Liver (tissue), 9 donors: ENCODE data around the gene TMEM270. TPM values are rescaled to one million over a fixed set of nuclear protein-coding genes. Genes with fewer than 3 reads are reported as not detected.

Experiments
- DNase-seq: peaks from one replicate; pipeline ENCODE4 v3.0.0-alpha.2; 2017; ENCODE audit warnings: low spot score
- H3K27ac ChIP-seq, 2 donors: one replicate each; pipeline ENCODE4 v1.7.0; 2013; ENCODE audit warnings: inconsistent platforms in 2 of 2, low read length in 2 of 2, control low read depth in 1 of 2, low read depth in 1 of 2, mild to moderate bottlenecking in 1 of 2
- H3K27me3 ChIP-seq, 4 donors: one replicate each; pipeline versions ENCODE4 v1.6.1 to v1.7.0; 2013; ENCODE audit warnings: low read length in 3 of 4, inconsistent platforms in 1 of 4, mild to moderate bottlenecking in 1 of 4, moderate library complexity in 1 of 4; ENCODE audit not compliant: control insufficient read depth in 4 of 4, insufficient read depth in 4 of 4
- H3K36me3 ChIP-seq, 4 donors: one replicate each; pipeline versions ENCODE4 v1.6.1 to v1.7.0; 2013; ENCODE audit warnings: low read length in 3 of 4, mild to moderate bottlenecking in 3 of 4, low read depth in 1 of 4, moderate library complexity in 1 of 4; ENCODE audit not compliant: control insufficient read depth in 4 of 4, insufficient read depth in 3 of 4
- H3K4me1 ChIP-seq, 4 donors: one replicate each; pipeline versions ENCODE4 v1.6.1 to v1.7.0; 2013; ENCODE audit warnings: low read length in 3 of 4, mild to moderate bottlenecking in 3 of 4, moderate library complexity in 1 of 4; ENCODE audit not compliant: control insufficient read depth in 4 of 4, insufficient read depth in 4 of 4
- H3K4me3 ChIP-seq, 3 donors: one replicate each; pipeline versions ENCODE4 v1.6.1 to v1.7.0; 2013; ENCODE audit warnings: low read length in 3 of 3, control low read depth in 1 of 3, low read depth in 1 of 3, mild to moderate bottlenecking in 1 of 3
- H3K9ac ChIP-seq, 2 donors: one replicate each; pipeline ENCODE4 v1.7.0; 2013; ENCODE audit warnings: low read length in 2 of 2, mild to moderate bottlenecking in 2 of 2, moderate library complexity in 2 of 2, control low read depth in 1 of 2, low read depth in 1 of 2
- H3K9me3 ChIP-seq, 4 donors: one replicate each; pipeline versions ENCODE4 v1.6.1 to v1.7.0; 2013; ENCODE audit warnings: low read length in 3 of 4; ENCODE audit not compliant: control insufficient read depth in 4 of 4
- ATF3 ChIP-seq: IDR thresholded peaks from 2 replicates; pipeline ENCODE4 v1.6.1; 2016; ENCODE audit warnings: antibody characterized with exemption
- CTCF ChIP-seq: fragments of 150-350 bp; IDR thresholded peaks from 2 replicates; pipeline ENCODE4 v1.5.1; 2017; ENCODE audit warnings: improper control_type of control experiment, low read depth, low read length; ENCODE audit not compliant: missing input control
- EGR1 ChIP-seq, 2 donors: IDR thresholded peaks; 2 replicates each; pipeline ENCODE4 v1.6.1; 2016 to 2018; ENCODE audit warnings: antibody characterized with exemption in 2 of 2, low read depth in 2 of 2
- FOXA1 ChIP-seq: IDR thresholded peaks from 2 replicates; pipeline ENCODE4 v1.6.1; 2016; ENCODE audit warnings: antibody characterized with exemption
- FOXA2 ChIP-seq: IDR thresholded peaks from 2 replicates; pipeline ENCODE4 v1.6.1; 2016; ENCODE audit warnings: antibody characterized with exemption
- GABPA ChIP-seq, 2 donors: IDR thresholded peaks in 1 of 2; conservative IDR thresholded peaks in 1 of 2; 2 replicates each; pipeline ENCODE4 v1.6.1; 2016; ENCODE audit warnings: antibody characterized with exemption in 2 of 2, mild to moderate bottlenecking in 1 of 2, moderate library complexity in 1 of 2
- HNF4A ChIP-seq, 2 donors: conservative IDR thresholded peaks; 2 replicates each; pipeline ENCODE4 v1.6.1; 2016; ENCODE audit warnings: antibody characterized with exemption in 2 of 2, mild to moderate bottlenecking in 2 of 2
- HNF4G ChIP-seq: IDR thresholded peaks from 2 replicates; pipeline ENCODE4 v1.6.1; 2016; ENCODE audit warnings: antibody characterized with exemption
- JUND ChIP-seq, 2 donors: IDR thresholded peaks; 2 replicates each; pipeline ENCODE4 v1.6.1; 2016; ENCODE audit warnings: antibody characterized with exemption in 2 of 2
- MAX ChIP-seq: IDR thresholded peaks from 2 replicates; pipeline ENCODE4 v1.6.1; 2016; ENCODE audit warnings: antibody characterized with exemption
- NR2F2 ChIP-seq: IDR thresholded peaks from 2 replicates; pipeline ENCODE4 v1.6.1; 2016; ENCODE audit warnings: antibody characterized with exemption
- RAD21 ChIP-seq, 2 donors: IDR thresholded peaks; 2 replicates each; pipeline ENCODE4 v1.6.1; 2016; ENCODE audit warnings: antibody characterized with exemption in 2 of 2, mild to moderate bottlenecking in 2 of 2
- REST ChIP-seq: IDR thresholded peaks from 2 replicates; pipeline ENCODE4 v1.6.1; 2016; ENCODE audit warnings: antibody characterized with exemption, mild to moderate bottlenecking
- RXRA ChIP-seq, 2 donors: IDR thresholded peaks; 2 replicates each; pipeline ENCODE4 v1.6.1; 2017 to 2018; ENCODE audit warnings: antibody characterized with exemption in 2 of 2, mild to moderate bottlenecking in 1 of 2
- SP1 ChIP-seq: IDR thresholded peaks from 2 replicates; pipeline ENCODE4 v1.6.1; 2018; ENCODE audit warnings: antibody characterized with exemption, mild to moderate bottlenecking
- TAF1 ChIP-seq: conservative IDR thresholded peaks from 2 replicates; pipeline ENCODE4 v1.6.1; 2016; ENCODE audit warnings: antibody characterized with exemption, mild to moderate bottlenecking
- YY1 ChIP-seq: IDR thresholded peaks from 2 replicates; pipeline ENCODE4 v1.6.1; 2016; ENCODE audit warnings: antibody characterized with exemption, mild to moderate bottlenecking
- ZBTB33 ChIP-seq: IDR thresholded peaks from 2 replicates; pipeline ENCODE4 v1.6.1; 2016; ENCODE audit warnings: antibody characterized with exemption
- WGBS: extraction: QIAGEN DNeasy Blood & Tissue Kit; methylation state at CpG from one replicate; pipeline ENCODE4 v1.1.7; 2013; 5-methylcytosine and 5-hydroxymethylcytosine counted together
- polyA plus RNA-seq, 2 donors: library from polyadenylated mRNA; stranded (reverse) in 1 of 2; unstranded in 1 of 2; fragments of 200-250 nt in 1 of 2; fragments of >200 nt in 1 of 2; fragmentation: Nextera tagmentation in 1 of 2; extraction: Ambion mirVana in 1 of 2; gene quantifications; one replicate each; pipeline versions ENCODE4 v1.2.1 to v1.2.3, GENCODE V29; 2013 to 2015
- total RNA-seq, 2 donors: library from RNA; depleted of rRNA; stranded (reverse); fragments of >200 nt; gene quantifications; one replicate each; pipeline ENCODE4 v1.2.3, GENCODE V29; 2014
- donor health status: healthy.
- donor health status: healthy.
- donor health status: healthy.
- donor health status: healthy.
- donor health status: healthy.

Gene TMEM270
- total and polyA plus RNA-seq, 4 donors: 0.09 TPM; not detected in 3

- no peak overlapping the region for H3K4me3 ChIP-seq
- no peak overlapping the region for H3K9ac ChIP-seq
- H3K27ac ChIP-seq: no peak overlapping the region
- no peaks in the 10 kb centered on the region for H3K36me3 ChIP-seq
- peak; percentile 32 for DNase-seq
- H3K9me3 ChIP-seq: no peaks in the 10 kb centered on the region
- no peak for TF ChIP-seq TAF1
- no peak for TF ChIP-seq REST
- no peak for TF ChIP-seq YY1
- no peak for TF ChIP-seq HNF4G
- TF ChIP-seq JUND (IDR thresholded peaks at IDR 0.05): no peak
- no peak for TF ChIP-seq MAX
- TF ChIP-seq ZBTB33: no peak
- TF ChIP-seq RXRA (IDR thresholded peaks at IDR 0.05): no peak
- TF ChIP-seq CTCF: no peak
- TF ChIP-seq NR2F2: no peak
- TF ChIP-seq FOXA2: no peak
- no peak for TF ChIP-seq RAD21 (IDR thresholded peaks at IDR 0.05)
- no peak for TF ChIP-seq EGR1 (IDR thresholded peaks at IDR 0.05; ENCODE audit: low read depth in 2 of 2)
- TF ChIP-seq GABPA (IDR thresholded peaks at IDR 0.05 in 1 of 2, conservative IDR thresholded peaks at IDR 0.05 in 1 of 2): no peak
- TF ChIP-seq HNF4A (conservative IDR thresholded peaks at IDR 0.05): no peak
- no peak for TF ChIP-seq FOXA1
- no peak for TF ChIP-seq SP1
- no peak for TF ChIP-seq ATF3
- no peaks in the 10 kb centered on the region for H3K4me1 ChIP-seq
- H3K27me3 ChIP-seq: no peaks in the 10 kb centered on the region
- 59% methylated on average over 13 of the region's 13 CpGs for WGBS
Measured at GRCh38 chr7:73909051-73909941, 48.3 kb downstream of the TMEM270 start.
